ENCODE data around the gene TEKT1.

DNA sequence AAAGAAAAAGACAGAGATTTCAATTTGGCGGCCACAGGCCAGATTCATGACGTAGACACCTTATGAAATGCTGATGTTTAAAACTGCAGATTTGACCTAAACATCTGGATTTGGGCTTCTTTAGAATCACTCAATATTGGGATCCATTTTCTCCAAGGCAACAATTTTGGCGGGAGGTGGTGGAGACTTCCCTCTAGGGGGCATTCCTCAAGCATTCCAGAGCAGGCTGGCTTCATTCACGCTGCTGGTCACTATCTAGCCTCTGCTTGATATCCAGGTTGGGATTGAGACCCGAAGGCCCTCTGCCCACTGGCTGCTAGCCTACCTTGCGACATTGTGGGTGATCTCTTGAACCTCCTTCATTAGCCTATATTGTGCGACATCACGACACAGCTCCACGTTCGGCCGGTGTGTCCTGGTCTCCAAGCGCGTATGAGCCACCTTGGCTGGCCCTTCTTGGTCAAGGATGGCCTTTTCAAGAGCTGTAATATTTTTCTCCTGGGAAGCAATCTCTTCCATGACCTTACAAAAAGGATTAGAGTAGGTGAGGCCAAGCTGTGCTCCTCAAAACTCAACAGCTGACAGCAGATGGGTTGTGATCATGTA is 31.0 kb downstream of the TEKT1 start:
- TF ChIP-seq CTCF (IDR thresholded peaks at IDR 0.05; ENCODE audit: low read length) (no peak), EZH2phosphoT487 (IDR thresholded peaks at IDR 0.05; ENCODE audit: low read length) (no peak), EZH2 (optimal IDR thresholded peaks at IDR 0.05; ENCODE audit: low read depth, low read length) (no peak)
